ENCODE data around the gene DTNB.

- TF ChIP-seq CTCF (IDR thresholded peaks at IDR 0.05) (no peak), POLR2A (IDR thresholded peaks at IDR 0.05) (no peak), EP300 (IDR thresholded peaks at IDR 0.05; ENCODE audit: low read depth) (no peak)
Observed at GRCh38 chr2:25358249-25358815, 315.0 kb downstream of the DTNB start.
